Ishikawa (cell line): ENCODE data around the gene CD164.

Experiments used
- CEBPB ChIP-seq: IDR thresholded peaks from 2 replicates; pipeline ENCODE4 v1.6.1; 2012
- CREB1 ChIP-seq: IDR thresholded peaks from 2 replicates; pipeline ENCODE4 v1.6.1; 2012; ENCODE audit warnings: low read depth
- EGR1 ChIP-seq: IDR thresholded peaks from 2 replicates; pipeline ENCODE4 v1.6.1; 2012
- EP300 ChIP-seq: IDR thresholded peaks from 2 replicates; pipeline ENCODE4 v1.6.1; 2012; ENCODE audit warnings: borderline replicate concordance
- FOXM1 ChIP-seq: IDR thresholded peaks from 2 replicates; pipeline ENCODE4 v1.6.1; 2012; ENCODE audit warnings: low read depth, borderline replicate concordance
- NFIC ChIP-seq: IDR thresholded peaks from 2 replicates; pipeline ENCODE4 v1.6.1; 2012
- RAD21 ChIP-seq: IDR thresholded peaks from 2 replicates; pipeline ENCODE4 v1.6.1; 2012; ENCODE audit warnings: low read depth
- TAF1 ChIP-seq: IDR thresholded peaks from 2 replicates; pipeline ENCODE4 v1.6.1; 2012; ENCODE audit warnings: low read depth, mild to moderate bottlenecking
- TCF12 ChIP-seq: IDR thresholded peaks from 2 replicates; pipeline ENCODE4 v1.6.1; 2012; ENCODE audit warnings: low read depth
- TEAD4 ChIP-seq: IDR thresholded peaks from 2 replicates; pipeline ENCODE4 v1.6.1; 2012
- YY1 ChIP-seq: IDR thresholded peaks from 2 replicates; pipeline ENCODE4 v1.6.1; 2012; ENCODE audit warnings: low read depth
- ZBTB7A ChIP-seq: IDR thresholded peaks from 2 replicates; pipeline ENCODE4 v1.6.1; 2012; ENCODE audit warnings: low read depth
- TF ChIP-seq, protein P1 (sequence below): IDR thresholded peaks from 2 replicates; pipeline ENCODE4 v1.6.1; 2012
- TF ChIP-seq, protein P2 (sequence below): IDR thresholded peaks from 2 replicates; pipeline ENCODE4 v1.6.1; 2012; ENCODE audit warnings: low read depth, mild to moderate bottlenecking
- TF ChIP-seq, protein P3 (sequence below): IDR thresholded peaks from 2 replicates; pipeline ENCODE4 v1.6.1; 2012

CD164 gene

DNA sequence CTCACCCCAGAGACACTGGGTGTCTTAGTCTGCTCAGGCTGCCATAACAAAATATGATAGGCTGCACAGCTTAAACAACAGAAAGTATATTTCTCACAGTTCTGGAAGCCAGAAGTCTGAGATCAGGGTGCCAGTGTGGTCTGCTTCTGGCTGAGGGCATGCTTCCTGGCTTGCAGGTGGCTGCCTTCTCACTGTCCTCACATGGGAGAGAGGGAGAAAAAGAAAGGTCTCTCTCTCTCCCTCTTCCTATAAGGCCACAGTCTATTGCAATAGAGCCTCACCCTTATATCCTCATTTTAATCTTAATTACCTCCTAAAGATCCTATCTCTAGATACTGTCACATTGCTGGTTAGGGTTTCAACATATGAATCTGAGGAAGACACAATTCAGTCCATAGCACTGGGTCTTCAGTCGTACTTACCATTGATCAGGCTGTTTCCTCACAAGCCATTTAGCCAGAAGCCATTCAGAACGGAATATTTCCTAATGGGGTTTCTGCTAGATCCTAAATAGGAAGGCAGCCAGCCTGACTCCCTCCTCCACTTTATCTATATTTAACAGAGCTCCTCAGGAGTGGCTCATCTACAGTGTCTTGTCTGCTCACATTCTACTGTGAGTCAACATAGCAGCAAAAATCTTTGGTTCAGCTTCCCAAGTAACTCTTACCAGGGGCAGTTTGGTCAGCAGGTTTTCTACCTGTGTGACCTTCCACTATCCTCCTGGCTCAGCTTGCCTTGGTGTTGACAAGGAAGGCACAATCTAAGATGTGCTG lies 42.2 kb downstream of the CD164 start:
- no peak for TF ChIP-seq NFIC
- TF ChIP-seq CEBPB: no peak
- TF ChIP-seq EP300: no peak
- TF ChIP-seq, protein P1, sequence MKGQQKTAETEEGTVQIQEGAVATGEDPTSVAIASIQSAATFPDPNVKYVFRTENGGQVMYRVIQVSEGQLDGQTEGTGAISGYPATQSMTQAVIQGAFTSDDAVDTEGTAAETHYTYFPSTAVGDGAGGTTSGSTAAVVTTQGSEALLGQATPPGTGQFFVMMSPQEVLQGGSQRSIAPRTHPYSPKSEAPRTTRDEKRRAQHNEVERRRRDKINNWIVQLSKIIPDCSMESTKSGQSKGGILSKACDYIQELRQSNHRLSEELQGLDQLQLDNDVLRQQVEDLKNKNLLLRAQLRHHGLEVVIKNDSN: no peak
- TF ChIP-seq, protein P2, sequence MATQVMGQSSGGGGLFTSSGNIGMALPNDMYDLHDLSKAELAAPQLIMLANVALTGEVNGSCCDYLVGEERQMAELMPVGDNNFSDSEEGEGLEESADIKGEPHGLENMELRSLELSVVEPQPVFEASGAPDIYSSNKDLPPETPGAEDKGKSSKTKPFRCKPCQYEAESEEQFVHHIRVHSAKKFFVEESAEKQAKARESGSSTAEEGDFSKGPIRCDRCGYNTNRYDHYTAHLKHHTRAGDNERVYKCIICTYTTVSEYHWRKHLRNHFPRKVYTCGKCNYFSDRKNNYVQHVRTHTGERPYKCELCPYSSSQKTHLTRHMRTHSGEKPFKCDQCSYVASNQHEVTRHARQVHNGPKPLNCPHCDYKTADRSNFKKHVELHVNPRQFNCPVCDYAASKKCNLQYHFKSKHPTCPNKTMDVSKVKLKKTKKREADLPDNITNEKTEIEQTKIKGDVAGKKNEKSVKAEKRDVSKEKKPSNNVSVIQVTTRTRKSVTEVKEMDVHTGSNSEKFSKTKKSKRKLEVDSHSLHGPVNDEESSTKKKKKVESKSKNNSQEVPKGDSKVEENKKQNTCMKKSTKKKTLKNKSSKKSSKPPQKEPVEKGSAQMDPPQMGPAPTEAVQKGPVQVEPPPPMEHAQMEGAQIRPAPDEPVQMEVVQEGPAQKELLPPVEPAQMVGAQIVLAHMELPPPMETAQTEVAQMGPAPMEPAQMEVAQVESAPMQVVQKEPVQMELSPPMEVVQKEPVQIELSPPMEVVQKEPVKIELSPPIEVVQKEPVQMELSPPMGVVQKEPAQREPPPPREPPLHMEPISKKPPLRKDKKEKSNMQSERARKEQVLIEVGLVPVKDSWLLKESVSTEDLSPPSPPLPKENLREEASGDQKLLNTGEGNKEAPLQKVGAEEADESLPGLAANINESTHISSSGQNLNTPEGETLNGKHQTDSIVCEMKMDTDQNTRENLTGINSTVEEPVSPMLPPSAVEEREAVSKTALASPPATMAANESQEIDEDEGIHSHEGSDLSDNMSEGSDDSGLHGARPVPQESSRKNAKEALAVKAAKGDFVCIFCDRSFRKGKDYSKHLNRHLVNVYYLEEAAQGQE: no peak
- TF ChIP-seq YY1: no peak
- TF ChIP-seq RAD21: no peak

DNA sequence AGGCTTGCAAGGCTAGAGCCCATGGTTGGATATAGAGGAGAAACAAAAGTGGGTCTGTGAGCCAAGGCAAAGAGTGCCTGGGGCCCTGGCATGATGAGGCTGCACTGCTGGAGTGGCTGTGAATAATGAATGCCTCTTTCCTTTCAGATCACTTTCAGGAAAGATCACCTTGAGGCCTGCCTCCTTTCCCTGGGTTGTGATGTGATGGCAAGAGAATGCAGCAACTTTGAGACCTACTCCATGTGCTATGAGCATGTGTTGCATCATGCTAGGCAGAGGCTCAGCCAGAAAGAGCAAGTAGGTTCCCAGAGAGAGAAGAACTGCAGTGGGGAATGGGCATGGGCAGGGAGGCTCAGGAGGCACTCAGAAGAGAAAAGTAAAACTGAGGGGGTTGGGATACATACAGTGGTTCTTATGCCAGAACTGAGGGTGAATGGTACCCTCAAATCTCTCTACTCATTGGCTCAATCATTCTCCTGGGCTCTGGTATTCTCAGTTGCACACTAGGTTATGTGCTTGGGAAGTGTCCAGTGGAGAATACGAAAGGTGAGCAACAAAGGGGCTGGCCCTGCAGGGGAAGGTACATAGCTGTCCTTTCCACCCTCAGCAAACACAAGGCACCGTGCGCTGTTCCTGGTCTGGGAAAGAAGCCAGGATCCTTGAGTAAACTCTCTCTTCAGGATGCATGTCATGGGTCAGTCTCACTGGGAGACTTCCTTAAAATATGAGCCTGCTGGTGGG lies 45.9 kb downstream of the CD164 start:
- TF ChIP-seq, protein P1: no peak
- TF ChIP-seq CEBPB (0 out of 2 replicates have a peak, but pooled peaks have one; percentile 33), CREB1 (no peak), EP300 (no peak)

DNA sequence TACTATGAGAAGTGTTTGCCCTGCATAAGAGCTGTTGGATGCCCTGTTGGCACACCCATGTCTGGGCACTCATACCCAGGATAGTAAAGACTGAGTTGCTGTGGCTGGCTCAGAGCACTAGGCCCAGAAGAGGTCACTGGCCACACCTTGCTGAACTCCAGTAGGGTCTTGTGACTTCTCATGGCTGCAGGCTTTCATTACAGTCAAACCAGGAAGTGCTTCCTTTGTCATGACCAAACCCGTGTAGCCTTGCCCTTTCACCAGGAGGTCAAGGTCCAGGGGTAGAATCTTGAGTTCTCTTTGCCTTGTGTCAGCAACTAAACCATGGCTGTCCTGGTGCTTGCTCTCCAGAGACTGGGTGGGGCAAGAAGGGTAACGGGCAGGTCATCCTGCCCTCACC lies 49.5 kb downstream of the CD164 start:
- TF ChIP-seq TAF1: no peak
- no peak for TF ChIP-seq CEBPB
- no peak for TF ChIP-seq EGR1
- TF ChIP-seq, protein P3, sequence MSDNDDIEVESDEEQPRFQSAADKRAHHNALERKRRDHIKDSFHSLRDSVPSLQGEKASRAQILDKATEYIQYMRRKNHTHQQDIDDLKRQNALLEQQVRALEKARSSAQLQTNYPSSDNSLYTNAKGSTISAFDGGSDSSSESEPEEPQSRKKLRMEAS: no peak
- no peak for TF ChIP-seq TEAD4
- no peak for TF ChIP-seq RAD21

DNA sequence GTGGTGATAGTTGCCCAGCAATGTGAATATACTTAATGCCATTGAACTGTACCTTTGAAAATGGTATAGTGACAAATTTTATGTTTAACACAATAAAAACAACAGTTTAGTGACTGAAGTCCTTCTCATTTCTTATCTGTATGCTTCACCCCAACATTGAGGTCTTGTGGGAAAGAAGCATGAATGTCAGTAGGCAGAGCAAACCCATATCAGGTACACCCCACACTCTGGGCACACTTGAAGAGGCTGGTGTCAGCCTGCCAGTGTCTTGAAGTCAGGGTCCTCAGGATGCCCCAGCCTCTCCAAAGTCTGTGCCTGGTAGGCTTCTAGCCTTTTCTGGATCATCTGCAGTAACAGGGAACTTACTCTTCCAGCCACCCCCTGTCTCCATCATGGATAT lies 51.2 kb downstream of the CD164 start:
- no peak for TF ChIP-seq TEAD4
- no peak for TF ChIP-seq EGR1

DNA sequence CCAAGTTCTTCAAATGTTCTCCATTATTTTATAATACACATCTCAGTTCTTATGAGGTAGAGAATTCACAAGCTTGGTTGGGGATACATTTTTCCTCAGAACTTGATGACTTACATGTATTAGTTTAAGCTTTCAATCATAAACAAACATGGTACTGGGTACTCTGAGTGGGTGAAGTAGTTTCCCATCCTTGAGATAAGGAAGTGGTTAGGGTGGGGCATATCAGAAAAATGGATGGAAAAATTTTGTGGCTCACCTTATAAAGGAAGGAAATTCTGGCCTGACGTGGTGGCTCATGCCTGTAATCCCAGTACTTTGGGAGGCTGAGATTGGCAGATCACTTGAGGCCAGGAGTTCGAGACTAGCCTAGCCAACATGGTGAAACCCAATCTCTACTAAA lies 52.0 kb downstream of the CD164 start:
- TF ChIP-seq, protein P3: no peak
- TF ChIP-seq ZBTB7A: no peak
- TF ChIP-seq, protein P2: no peak
- TF ChIP-seq, protein P1: no peak
- no peak for TF ChIP-seq RAD21
- TF ChIP-seq TCF12: no peak
- TF ChIP-seq TAF1: no peak
- TF ChIP-seq EP300: no peak
- no peak for TF ChIP-seq CREB1
- no peak for TF ChIP-seq YY1
- no peak for TF ChIP-seq NFIC
- TF ChIP-seq EGR1: no peak
- TF ChIP-seq FOXM1: no peak
- no peak for TF ChIP-seq TEAD4
- no peak for TF ChIP-seq CEBPB

DNA sequence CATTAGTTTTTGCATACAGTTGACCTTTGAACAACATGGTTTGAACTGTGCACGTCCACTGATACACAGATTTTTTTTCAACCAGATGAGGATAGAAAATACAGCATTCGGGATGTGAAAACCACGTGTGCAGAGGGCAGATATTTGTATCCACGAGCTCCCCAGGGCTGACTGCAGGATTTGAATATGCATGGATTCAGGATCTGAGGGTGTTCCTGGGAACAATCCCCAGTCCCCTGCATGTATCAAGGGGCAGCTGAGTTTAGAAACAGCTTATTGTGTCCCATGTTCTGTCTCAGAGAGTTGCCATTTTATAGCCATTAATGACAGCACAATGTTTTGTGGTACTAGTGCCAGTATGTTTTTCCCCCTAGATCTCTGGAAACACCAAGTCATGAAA lies 53.6 kb downstream of the CD164 start:
- TF ChIP-seq TEAD4: no peak
- no peak for TF ChIP-seq NFIC
- no peak for TF ChIP-seq EP300
- TF ChIP-seq, protein P2: no peak
